HG03095 (cell line): ENCODE measurements around the gene TOM1L2.

Experiments used
- ATAC-seq: cut with Tn5 transposase; IDR thresholded peaks from one replicate; pipeline ENCODE4 v1.9.1; 2021; ENCODE audit warnings: moderate library complexity; ENCODE audit not compliant: unreplicated experiment

The TOM1L2 gene

GRCh38 chr17:17823433-17824118, 148.6 kb downstream of the TOM1L2 start:
- peak; percentile 56 for ATAC-seq

- no peak for ATAC-seq
Observed at GRCh38 chr17:17822616-17823015, 149.6 kb downstream of the TOM1L2 start.

GRCh38 chr17:17822189-17822588, 150.0 kb downstream of the TOM1L2 start:
- no peak for ATAC-seq

- ATAC-seq, result no peak
Observed at GRCh38 chr17:17820463-17821158, 151.6 kb downstream of the TOM1L2 start.

- no peak for ATAC-seq
Observed at GRCh38 chr17:17820046-17820445, 152.2 kb downstream of the TOM1L2 start.

- ATAC-seq, result peak; percentile 44
Observed at GRCh38 chr17:17819561-17819995, 152.6 kb downstream of the TOM1L2 start.

- no peak for ATAC-seq
Observed at GRCh38 chr17:17819111-17819510, 153.1 kb downstream of the TOM1L2 start.

GRCh38 chr17:17818088-17818526, 154.1 kb downstream of the TOM1L2 start:
- ATAC-seq, result no peak

- no peak for ATAC-seq
Observed at GRCh38 chr17:17817552-17817947, 154.7 kb downstream of the TOM1L2 start.

GRCh38 chr17:17816831-17817551, 155.2 kb downstream of the TOM1L2 start:
- no peak for ATAC-seq

GRCh38 chr17:17816240-17816814, 155.9 kb downstream of the TOM1L2 start:
- ATAC-seq, result no peak

- ATAC-seq, result no peak
Observed at GRCh38 chr17:17815436-17816200, 156.6 kb downstream of the TOM1L2 start.

GRCh38 chr17:17815062-17815406, 157.2 kb downstream of the TOM1L2 start:
- ATAC-seq, result no peak

- ATAC-seq, result no peak
Observed at GRCh38 chr17:17814162-17815061, 157.8 kb downstream of the TOM1L2 start.

- ATAC-seq, result no peak
Observed at GRCh38 chr17:17813725-17814095, 158.5 kb downstream of the TOM1L2 start.

- ATAC-seq, result no peak
Observed at GRCh38 chr17:17813055-17813724, 159.0 kb downstream of the TOM1L2 start.

- ATAC-seq, result no peak
Observed at GRCh38 chr17:17812211-17813054, 159.8 kb downstream of the TOM1L2 start.
